Activated CD8-positive, alpha-beta memory T cell treated with anti-CD3 and anti-CD28 coated beads, Interleukin-2, amount 10 ng/mL, durations not matched to agents 7 days and 5 days (primary cell): ENCODE measurements around the gene ITPK1. TPM values are rescaled to one million over a fixed set of nuclear protein-coding genes. Genes with fewer than 3 reads are reported as not detected.

Experiments used
- ATAC-seq: fragments of 150-1000 bp; cut with Tn5 transposase; one replicate; pipeline ENCODE4 v1.10.0; 2021; ENCODE audit warnings: moderate library complexity
- CTCF ChIA-PET: fragments of 350-600 bp; sonication (Branson Sonifier 250); formaldehyde crosslinking; loops from one replicate; lab custom pipeline; 2021; ENCODE audit warnings: antibody characterized with exemption; lab: Charles Lee
- DNase-seq: peaks from one replicate; pipeline ENCODE4 v3.0.0-alpha.2; 2020
- H3K27ac Mint-ChIP-seq: one replicate; pipeline ENCODE4 v1.8.0; 2021; ENCODE audit warnings: mild to moderate bottlenecking, mixed read lengths
- H3K27me3 Mint-ChIP-seq: one replicate; pipeline ENCODE4 v1.8.0; 2021; ENCODE audit warnings: mixed read lengths
- H3K36me3 Mint-ChIP-seq: one replicate; pipeline ENCODE4 v1.8.0; 2021; ENCODE audit warnings: mild to moderate bottlenecking, mixed read lengths
- H3K4me1 Mint-ChIP-seq: one replicate; pipeline ENCODE4 v1.8.0; 2021; ENCODE audit warnings: mixed read lengths
- H3K4me3 Mint-ChIP-seq: one replicate; pipeline ENCODE4 v1.8.0; 2021; ENCODE audit warnings: mild to moderate bottlenecking, moderate library complexity, mixed read lengths
- H3K9me3 Mint-ChIP-seq: one replicate; pipeline ENCODE4 v1.8.0; 2022; ENCODE audit warnings: low read depth, mixed read lengths
- total RNA-seq, 2 experiments: library from RNA; stranded (reverse); gene quantifications; one replicate each; pipeline ENCODE4 v1.2.3, GENCODE V29; 2021

The ITPK1 gene
- total RNA-seq, 2 experiments from 2014 or later = 96.1 to 103 TPM

DNA sequence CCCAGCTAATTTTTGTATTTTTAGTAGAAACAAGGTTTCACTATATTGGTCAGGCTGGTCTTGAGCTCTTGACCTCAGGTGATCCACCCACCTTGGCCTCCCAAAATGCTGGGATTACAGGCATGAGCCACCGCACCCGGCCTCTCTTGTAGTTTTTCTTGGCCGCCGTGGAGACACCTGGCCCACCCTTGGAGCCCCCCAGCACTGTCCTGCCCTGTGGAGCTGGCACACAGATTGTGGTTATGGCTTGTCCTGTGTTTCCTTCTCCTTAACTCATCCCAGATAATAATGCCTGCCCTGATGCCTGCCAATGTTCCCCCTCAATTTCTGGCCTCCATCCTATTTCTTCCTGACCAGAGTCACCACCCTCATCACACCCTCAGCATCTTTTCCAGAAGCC, 134.9 kb downstream of the ITPK1 start:
- CTCF ChIA-PET = no interaction called here

DNA sequence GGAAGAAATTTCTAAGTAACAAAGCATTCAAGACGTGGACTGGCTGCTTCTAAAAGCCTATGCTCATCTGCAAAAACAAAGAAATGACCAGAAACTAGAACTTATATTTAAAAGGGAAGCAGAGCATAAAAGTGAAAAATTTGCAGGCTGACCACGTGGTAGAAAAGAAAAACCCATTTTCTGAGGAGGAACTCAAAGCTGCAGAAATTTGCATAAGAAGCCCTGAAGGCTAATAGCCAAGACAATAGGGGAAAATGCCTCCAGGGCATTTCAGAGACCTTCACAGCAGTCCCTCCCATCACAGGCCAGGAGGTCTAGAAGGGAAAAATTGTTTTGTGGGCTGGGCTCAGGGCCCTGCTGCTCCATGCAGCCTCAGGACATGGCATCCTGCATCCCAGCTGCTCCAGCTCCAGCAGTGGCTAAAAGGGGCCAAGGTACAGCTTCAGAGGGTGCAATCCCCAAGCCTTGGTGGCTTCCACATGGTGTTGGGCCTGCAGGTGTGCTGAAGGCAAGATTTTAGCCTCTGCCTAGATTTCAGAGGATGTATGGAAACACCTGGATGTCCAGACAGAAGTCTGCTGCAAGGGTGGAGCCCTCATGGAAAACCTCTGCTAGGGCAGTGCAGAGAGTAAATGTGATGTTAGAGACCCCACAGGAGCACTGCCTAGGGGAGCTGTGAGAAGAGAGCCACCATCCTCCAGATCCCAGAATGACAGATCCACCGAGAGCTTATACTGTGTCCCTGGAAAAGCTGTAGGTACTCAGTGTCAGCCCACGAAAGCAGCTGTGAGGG, 137.3 kb downstream of the ITPK1 start:
- Mint-ChIP-seq H3K27ac (no peak overlapping the region), H3K9me3 (peaks cover 34% of the 10 kb centered on the region), H3K27me3 (no peaks in the 10 kb centered on the region), H3K4me1 (peaks cover 4% of the 10 kb centered on the region), H3K4me3 (no peak overlapping the region), H3K36me3 (peaks cover 74% of the 10 kb centered on the region)
- ATAC-seq (no peak), DNase-seq (no peak)
- CTCF ChIA-PET = no interaction called here

More for the DNA sequence above, 134.9 kb downstream of the ITPK1 start:
- Mint-ChIP-seq H3K27me3 (no peaks in the 10 kb centered on the region), H3K36me3 (peaks cover 71% of the 10 kb centered on the region), H3K4me1 (peaks cover 6% of the 10 kb centered on the region), H3K4me3 (no peak overlapping the region), H3K9me3 (peaks cover 31% of the 10 kb centered on the region), H3K27ac (no peak overlapping the region)
- no peak for DNase-seq
- no peak for ATAC-seq

DNA sequence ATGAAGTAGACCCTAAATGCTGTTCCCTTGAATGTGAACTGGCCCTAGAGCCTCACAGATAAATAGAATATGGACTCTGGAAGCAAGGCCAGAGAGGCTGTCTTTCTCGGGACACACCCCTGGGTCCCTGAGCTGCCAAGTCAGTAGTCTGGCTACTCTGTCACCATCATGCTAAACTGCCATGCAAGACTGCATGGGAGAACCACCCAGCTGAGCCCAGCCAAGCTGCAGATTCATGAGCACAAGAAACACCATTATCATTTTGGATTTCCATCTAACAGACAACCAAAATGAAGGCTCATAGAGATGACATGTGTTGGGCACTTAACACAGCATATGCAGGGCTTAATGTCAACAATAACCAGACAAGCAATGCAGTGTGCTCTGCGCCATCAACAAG, 139.5 kb downstream of the ITPK1 start:
- Mint-ChIP-seq H3K27me3 (no peaks in the 10 kb centered on the region), H3K27ac (no peak overlapping the region), H3K36me3 (peaks cover 68% of the 10 kb centered on the region), H3K4me3 (no peak overlapping the region), H3K9me3 (peaks cover 30% of the 10 kb centered on the region), H3K4me1 (no peaks in the 10 kb centered on the region)
- CTCF ChIA-PET = no interaction called here
- no peak for ATAC-seq
- no peak for DNase-seq

DNA sequence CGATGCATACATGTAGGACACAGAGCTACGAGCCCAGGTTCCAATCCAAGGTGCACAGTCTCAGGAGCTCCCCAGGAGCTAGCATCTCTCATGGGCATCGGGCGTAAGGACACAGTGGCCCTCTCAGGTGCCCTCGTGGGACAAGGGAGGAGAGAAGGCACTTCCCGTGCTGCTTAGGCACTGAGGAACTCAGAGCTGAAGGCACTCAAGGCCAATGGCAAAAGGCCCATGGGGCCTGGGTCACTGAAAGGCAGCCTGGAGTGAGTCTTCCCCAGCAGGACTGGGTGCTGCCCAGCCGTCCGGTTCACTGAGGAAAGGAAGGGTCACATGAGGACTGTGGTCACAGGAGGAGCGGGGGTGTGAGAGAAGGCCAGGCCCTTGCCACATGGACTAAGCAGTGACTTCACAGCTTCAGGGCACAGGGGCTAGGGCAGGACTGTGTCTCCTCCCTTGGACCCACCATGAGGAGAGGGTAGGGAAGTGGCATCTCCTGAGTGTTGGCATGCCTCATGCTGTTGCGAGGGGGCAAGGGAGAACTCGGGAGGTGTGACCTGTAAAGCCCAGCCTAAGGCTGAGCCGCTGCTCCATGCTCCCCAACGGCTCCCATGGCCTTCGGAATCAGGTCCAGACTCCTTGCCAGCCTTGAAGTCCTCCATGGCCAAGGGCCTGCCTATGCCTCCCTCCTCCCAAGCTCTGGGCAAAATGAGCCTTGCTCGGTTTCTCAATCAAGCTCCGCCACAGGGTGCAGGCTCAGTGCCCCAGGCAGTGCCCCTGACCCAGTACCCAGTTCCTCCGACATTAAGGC, 141.0 kb downstream of the ITPK1 start:
- peaks cover 57% of the 10 kb centered on the region for H3K36me3 Mint-ChIP-seq
- CTCF ChIA-PET = interaction anchor here (1.1 kb wide), 1 partner anchor 9 kb away, joined by 4 read pairs; no protein-coding TSS in a partner anchor
- no peak overlapping the region for H3K4me3 Mint-ChIP-seq

DNA sequence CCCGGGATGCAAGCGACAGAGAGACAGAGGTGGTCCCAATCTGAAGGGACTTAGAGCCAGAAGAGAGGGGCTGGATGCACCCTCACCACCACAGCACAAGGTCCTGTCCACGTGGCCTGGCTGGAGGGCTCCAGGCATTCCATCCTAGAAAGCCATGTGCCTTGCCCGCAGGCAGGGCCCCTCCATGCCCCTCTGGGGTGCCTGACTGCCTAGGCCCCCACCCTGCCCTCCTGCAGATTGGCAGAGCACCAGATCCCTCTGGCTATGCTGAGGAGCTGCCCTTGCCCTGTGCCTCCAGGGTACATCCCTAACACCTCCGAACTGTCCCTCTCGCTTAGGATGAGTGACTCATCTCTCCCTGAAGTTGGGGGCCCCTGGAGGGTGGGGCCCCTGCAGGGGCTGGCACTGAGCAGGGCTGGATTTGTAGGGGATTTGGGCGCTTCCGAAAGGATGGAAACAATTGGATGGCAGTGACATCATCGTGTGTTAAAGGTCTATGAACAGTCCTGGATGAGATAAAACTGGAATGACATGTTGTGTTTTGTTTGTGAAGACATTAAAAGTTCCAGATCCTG, 141.8 kb downstream of the ITPK1 start:
- H3K4me1 Mint-ChIP-seq = no peaks in the 10 kb centered on the region

More for the DNA sequence above, 141.0 kb downstream of the ITPK1 start:
- H3K27me3 Mint-ChIP-seq = no peaks in the 10 kb centered on the region
- H3K9me3 Mint-ChIP-seq = peaks cover 28% of the 10 kb centered on the region
- no peaks in the 10 kb centered on the region for H3K4me1 Mint-ChIP-seq
- H3K27ac Mint-ChIP-seq = no peak overlapping the region
- no peak for ATAC-seq
- no peak for DNase-seq

DNA sequence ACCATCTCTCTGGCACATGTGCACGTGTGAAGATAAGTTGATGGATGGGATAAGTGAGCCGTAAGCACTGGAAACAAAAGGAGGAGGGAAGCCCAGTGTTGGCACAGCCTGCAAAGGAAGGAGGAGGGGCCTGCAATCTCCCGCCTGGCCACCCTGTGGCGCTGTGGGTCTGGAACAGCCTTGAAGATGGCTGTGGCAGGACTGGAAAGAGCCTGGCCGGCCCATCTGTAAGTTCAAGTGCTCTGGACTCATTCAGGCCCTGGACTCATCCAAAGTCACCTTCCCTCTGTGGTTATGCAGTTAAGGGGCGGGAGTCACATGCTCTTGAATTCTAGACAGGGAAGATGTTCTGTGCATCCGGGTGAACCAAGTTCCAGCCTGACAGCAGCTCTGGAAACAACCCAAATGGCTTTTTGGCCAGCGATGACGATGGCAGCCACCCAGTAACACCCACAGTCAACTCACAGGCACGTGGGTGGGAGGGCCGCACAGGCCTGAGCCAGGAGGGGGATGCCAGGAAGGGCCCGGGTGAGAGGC, 142.4 kb downstream of the ITPK1 start:
- Mint-ChIP-seq H3K36me3 (peaks cover 44% of the 10 kb centered on the region), H3K9me3 (peaks cover 21% of the 10 kb centered on the region), H3K27me3 (no peaks in the 10 kb centered on the region), H3K27ac (no peak overlapping the region), H3K4me3 (no peak overlapping the region), H3K4me1 (no peaks in the 10 kb centered on the region)
- DNase-seq = peak; percentile 53
- CTCF ChIA-PET = no interaction called here
- ATAC-seq = no peak

More for the DNA sequence above, 141.8 kb downstream of the ITPK1 start:
- CTCF ChIA-PET = interaction anchor here (1.1 kb wide), 1 partner anchor 8 kb away, joined by 4 read pairs; no protein-coding TSS in a partner anchor
- H3K27ac Mint-ChIP-seq = no peak overlapping the region
- no peaks in the 10 kb centered on the region for H3K27me3 Mint-ChIP-seq
- H3K9me3 Mint-ChIP-seq = peaks cover 21% of the 10 kb centered on the region
- no peak overlapping the region for H3K4me3 Mint-ChIP-seq
- no peak for DNase-seq
- ATAC-seq = no peak
- peaks cover 48% of the 10 kb centered on the region for H3K36me3 Mint-ChIP-seq

DNA sequence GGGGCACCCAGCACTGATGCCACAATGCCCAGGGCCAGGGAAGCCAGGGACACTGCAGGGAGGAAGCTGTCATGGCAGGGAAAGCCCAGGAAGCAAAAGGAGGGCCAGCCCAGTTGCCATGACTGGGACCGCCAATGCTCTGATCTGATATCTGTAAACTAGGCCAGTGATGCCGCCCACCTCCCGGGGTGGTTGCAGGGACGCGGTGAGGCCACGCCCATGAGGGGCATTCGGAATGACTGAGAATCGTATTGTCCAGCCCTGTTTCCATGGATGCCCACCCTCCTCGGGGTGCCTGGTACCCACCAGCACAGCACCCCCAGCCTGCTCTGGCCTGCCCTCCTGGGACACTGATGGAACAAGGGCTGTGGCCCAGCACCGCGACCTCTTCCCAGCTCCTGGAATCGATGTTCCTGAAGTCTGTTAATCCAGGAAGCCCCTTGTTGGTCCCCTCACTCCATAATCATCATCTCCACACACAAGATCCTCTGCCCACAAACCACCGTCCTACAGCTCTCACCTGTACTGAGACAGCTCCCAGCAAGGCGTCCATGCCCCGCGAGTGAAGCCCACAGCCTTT, 144.0 kb downstream of the ITPK1 start:
- Mint-ChIP-seq H3K36me3 (peaks cover 32% of the 10 kb centered on the region), H3K27me3 (no peaks in the 10 kb centered on the region), H3K27ac (no peak overlapping the region), H3K4me3 (no peak overlapping the region), H3K9me3 (peaks cover 9% of the 10 kb centered on the region), H3K4me1 (no peaks in the 10 kb centered on the region)
- CTCF ChIA-PET = no interaction called here
- no peak for DNase-seq
- ATAC-seq = no peak

DNA sequence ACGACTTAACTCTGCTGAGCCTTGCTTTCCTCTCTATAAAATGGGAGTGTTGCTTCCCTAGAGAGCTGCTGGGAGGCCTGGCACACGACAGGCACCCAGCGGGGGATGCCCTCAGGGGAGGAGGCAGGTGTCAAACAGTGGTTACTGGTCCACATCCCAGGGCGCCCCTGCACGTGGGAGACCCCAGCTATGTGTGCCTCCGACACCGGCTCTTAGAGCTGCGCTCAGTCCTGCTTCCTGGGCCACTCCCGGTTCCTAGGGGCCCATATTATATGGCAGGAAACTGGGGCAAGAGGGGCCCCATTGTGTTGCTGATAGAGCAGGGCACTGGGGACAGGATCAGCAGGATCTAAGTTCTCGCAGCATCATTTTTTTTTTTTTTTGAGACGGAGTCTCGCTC, 145.5 kb downstream of the ITPK1 start:
- H3K4me1 Mint-ChIP-seq = no peaks in the 10 kb centered on the region
- no peak overlapping the region for H3K27ac Mint-ChIP-seq
- CTCF ChIA-PET = no interaction called here

DNA sequence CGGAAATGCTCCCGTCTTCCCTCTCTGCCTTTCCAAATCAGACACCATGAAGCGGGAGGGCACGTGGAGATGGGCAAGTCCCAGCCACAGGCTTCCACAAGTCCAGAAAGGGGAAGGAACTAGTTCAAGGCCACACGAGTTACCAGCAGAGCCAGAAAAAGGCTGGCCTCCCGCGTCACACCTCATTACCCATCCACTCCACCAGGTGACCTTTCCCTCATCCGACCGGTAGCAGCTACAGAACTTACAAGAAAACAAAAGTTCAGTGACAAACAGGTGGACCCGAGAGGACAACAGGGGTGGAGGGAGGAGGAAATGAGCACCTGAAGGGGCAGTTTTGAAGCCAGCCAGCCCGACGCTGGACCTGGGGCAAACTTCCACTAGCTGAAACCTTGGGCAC, 145.9 kb downstream of the ITPK1 start:
- Mint-ChIP-seq H3K4me1 (no peaks in the 10 kb centered on the region), H3K27me3 (no peaks in the 10 kb centered on the region), H3K27ac (no peak overlapping the region), H3K9me3 (no peaks in the 10 kb centered on the region), H3K4me3 (no peak overlapping the region), H3K36me3 (peaks cover 17% of the 10 kb centered on the region)
- CTCF ChIA-PET = no interaction called here
- no peak for DNase-seq
- ATAC-seq = no peak

More for the DNA sequence above, 145.5 kb downstream of the ITPK1 start:
- DNase-seq (no peak), ATAC-seq (no peak)
- no peaks in the 10 kb centered on the region for H3K9me3 Mint-ChIP-seq
- peaks cover 18% of the 10 kb centered on the region for H3K36me3 Mint-ChIP-seq
- no peaks in the 10 kb centered on the region for H3K27me3 Mint-ChIP-seq
- no peak overlapping the region for H3K4me3 Mint-ChIP-seq

DNA sequence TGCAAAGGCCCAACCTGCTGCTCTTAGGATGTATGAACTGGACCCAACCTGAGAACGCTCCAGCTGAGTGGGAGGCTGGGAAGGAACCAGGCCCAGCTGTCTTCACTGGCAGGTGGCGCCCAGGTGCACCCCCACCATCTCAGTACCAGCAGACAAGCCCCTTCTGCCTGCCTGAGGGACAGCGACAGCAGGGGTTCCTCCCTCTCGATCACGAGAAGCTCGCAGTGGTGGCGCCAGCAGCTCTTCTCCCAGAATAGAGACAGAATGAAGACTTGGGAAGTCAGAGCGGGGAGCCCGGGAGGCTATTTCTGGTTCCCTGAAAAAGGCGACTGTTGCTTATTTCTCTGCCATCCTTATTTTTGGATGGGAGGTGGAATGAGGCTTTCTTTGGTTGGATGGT, 146.3 kb downstream of the ITPK1 start:
- H3K4me1 Mint-ChIP-seq = no peaks in the 10 kb centered on the region
- no peak overlapping the region for H3K4me3 Mint-ChIP-seq
- no peaks in the 10 kb centered on the region for H3K9me3 Mint-ChIP-seq
- DNase-seq = no peak
- H3K36me3 Mint-ChIP-seq = peaks cover 17% of the 10 kb centered on the region
- ATAC-seq = no peak
- H3K27ac Mint-ChIP-seq = no peak overlapping the region
- CTCF ChIA-PET = interaction anchor here (1.0 kb wide), 1 partner anchor 64 kb away, joined by 3 read pairs; no protein-coding TSS in a partner anchor
- H3K27me3 Mint-ChIP-seq = no peaks in the 10 kb centered on the region

DNA sequence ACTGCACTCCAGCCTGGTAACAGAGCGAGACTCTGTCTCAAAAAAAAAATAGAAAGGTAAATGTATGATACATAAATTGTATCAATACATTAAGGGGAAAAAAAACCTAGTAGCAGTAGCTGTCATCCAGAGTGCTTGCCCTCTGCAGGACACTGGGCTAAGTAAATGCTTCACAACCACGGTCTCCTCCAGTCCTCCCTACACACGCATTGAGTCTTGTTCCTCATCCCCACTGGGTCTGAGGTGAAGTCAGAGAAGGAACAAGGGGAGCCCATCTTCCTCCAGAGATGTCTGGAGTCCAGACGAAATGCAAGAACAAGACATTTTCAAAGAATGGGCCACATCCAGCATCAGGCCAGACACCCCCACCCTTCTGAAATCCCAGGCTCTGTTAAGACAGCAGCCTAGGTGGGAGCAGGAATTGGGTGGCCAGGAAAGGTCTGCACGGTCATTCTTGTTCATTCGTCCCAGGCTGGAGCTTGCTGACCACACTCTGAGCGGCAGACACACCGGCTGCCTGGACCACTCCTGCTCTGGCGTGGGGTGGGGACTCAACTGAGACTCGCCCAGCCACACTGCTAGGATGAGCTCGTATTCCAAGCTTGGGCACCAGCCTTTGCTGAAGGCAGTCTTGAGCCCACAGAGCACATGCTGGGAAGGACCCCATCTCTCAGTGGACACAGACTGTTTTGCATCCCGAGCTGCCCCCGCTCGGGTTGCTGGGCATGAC, 147.3 kb downstream of the ITPK1 start:
- H3K27me3 Mint-ChIP-seq = no peaks in the 10 kb centered on the region
- H3K9me3 Mint-ChIP-seq = no peaks in the 10 kb centered on the region
- H3K36me3 Mint-ChIP-seq = peaks cover 15% of the 10 kb centered on the region
- DNase-seq (no peak), ATAC-seq (no peak)
- H3K4me1 Mint-ChIP-seq = no peaks in the 10 kb centered on the region
- CTCF ChIA-PET = interaction anchor here (1.0 kb wide), 1 partner anchor 65 kb away, joined by 3 read pairs; no protein-coding TSS in a partner anchor
- H3K27ac Mint-ChIP-seq = no peak overlapping the region
- no peak overlapping the region for H3K4me3 Mint-ChIP-seq

DNA sequence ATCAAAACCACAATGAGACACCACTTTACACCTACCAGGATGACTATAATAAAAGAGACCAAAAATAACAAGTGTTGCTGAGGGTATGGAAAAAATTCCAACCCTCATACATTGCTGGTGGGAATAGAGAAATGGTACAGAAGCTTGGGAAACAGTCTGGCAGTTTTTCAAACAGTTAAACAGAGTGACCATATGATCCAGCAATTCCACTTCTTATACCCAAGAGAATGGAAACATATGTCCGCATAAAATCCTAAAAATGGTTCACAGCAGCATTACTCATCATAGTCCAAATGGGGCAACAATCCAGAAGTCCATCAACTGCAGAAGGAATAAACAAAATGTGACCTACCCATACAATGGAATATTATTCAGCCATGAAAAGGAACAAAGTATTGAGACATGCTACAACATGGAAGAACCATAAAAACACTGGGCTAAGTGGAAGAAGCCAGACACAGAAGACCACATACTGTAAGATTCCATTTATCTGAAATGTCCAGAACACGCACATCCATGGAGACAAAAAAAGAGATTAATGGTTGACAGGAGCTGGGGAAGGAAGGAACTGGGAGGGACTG, 148.3 kb downstream of the ITPK1 start:
- no peak overlapping the region for H3K27ac Mint-ChIP-seq
- DNase-seq (no peak), ATAC-seq (no peak)
- H3K4me3 Mint-ChIP-seq = no peak overlapping the region
- no peaks in the 10 kb centered on the region for H3K27me3 Mint-ChIP-seq
- H3K9me3 Mint-ChIP-seq = no peaks in the 10 kb centered on the region
- H3K4me1 Mint-ChIP-seq = no peaks in the 10 kb centered on the region
- peaks cover 9% of the 10 kb centered on the region for H3K36me3 Mint-ChIP-seq
- CTCF ChIA-PET = no interaction called here
